Endothelial cell of umbilical vein (primary cell): ENCODE data around the gene GSPT1.

Experiments
- EZH2 ChIP-seq: IDR thresholded peaks from 2 replicates; pipeline ENCODE4 v1.6.1; 2012; ENCODE audit warnings: borderline replicate concordance, low read depth, mild to moderate bottlenecking, moderate library complexity, low read length, inconsistent platforms; ENCODE audit not compliant: severe bottlenecking
- TF ChIP-seq, protein P1 (sequence below), 2 donors: IDR thresholded peaks; 1 replicate in 1 of 2; 2 replicates in 1 of 2; pipeline ENCODE4 v1.5.1; 2011; ENCODE audit warnings: low read length in 2 of 2, mild to moderate bottlenecking in 2 of 2, moderate library complexity in 2 of 2, control low read depth in 1 of 2, inconsistent platforms in 1 of 2, low read depth in 1 of 2; ENCODE audit not compliant: insufficient read depth in 1 of 2; ENCODE audit errors: extremely low read depth in 1 of 2

DNA sequence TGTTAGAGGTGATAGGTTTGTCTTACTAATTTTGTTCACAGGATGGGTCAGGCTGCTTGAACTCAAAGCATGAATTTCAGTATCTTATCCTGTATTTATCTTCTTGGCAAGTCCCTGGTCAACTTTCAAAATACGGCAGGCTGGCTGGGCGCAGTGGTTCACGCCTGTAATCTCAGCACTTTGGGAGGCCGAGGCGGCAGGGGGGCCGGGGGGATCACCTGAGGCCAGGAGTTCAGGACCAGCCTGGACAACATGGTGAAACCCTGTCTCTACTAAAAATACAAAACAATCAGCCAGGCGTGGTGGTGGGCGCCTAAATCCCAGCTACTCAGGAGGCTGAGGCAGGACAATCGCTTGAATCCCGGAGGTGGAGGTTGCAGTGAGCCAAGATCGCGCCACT, 39.5 kb downstream of the GSPT1 start:
- TF ChIP-seq EZH2: no peak
- TF ChIP-seq, protein P1, sequence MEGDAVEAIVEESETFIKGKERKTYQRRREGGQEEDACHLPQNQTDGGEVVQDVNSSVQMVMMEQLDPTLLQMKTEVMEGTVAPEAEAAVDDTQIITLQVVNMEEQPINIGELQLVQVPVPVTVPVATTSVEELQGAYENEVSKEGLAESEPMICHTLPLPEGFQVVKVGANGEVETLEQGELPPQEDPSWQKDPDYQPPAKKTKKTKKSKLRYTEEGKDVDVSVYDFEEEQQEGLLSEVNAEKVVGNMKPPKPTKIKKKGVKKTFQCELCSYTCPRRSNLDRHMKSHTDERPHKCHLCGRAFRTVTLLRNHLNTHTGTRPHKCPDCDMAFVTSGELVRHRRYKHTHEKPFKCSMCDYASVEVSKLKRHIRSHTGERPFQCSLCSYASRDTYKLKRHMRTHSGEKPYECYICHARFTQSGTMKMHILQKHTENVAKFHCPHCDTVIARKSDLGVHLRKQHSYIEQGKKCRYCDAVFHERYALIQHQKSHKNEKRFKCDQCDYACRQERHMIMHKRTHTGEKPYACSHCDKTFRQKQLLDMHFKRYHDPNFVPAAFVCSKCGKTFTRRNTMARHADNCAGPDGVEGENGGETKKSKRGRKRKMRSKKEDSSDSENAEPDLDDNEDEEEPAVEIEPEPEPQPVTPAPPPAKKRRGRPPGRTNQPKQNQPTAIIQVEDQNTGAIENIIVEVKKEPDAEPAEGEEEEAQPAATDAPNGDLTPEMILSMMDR (IDR thresholded peaks at IDR 0.05; ENCODE audit: extremely low read depth in 1 of 2, insufficient read depth in 1 of 2, low read depth in 1 of 2, low read length in 2 of 2): no peak
